ENCODE data around the gene AGMAT.

AGMAT gene, protein sequence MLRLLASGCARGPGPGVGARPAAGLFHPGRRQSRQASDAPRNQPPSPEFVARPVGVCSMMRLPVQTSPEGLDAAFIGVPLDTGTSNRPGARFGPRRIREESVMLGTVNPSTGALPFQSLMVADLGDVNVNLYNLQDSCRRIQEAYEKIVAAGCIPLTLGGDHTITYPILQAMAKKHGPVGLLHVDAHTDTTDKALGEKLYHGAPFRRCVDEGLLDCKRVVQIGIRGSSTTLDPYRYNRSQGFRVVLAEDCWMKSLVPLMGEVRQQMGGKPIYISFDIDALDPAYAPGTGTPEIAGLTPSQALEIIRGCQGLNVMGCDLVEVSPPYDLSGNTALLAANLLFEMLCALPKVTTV

DNA sequence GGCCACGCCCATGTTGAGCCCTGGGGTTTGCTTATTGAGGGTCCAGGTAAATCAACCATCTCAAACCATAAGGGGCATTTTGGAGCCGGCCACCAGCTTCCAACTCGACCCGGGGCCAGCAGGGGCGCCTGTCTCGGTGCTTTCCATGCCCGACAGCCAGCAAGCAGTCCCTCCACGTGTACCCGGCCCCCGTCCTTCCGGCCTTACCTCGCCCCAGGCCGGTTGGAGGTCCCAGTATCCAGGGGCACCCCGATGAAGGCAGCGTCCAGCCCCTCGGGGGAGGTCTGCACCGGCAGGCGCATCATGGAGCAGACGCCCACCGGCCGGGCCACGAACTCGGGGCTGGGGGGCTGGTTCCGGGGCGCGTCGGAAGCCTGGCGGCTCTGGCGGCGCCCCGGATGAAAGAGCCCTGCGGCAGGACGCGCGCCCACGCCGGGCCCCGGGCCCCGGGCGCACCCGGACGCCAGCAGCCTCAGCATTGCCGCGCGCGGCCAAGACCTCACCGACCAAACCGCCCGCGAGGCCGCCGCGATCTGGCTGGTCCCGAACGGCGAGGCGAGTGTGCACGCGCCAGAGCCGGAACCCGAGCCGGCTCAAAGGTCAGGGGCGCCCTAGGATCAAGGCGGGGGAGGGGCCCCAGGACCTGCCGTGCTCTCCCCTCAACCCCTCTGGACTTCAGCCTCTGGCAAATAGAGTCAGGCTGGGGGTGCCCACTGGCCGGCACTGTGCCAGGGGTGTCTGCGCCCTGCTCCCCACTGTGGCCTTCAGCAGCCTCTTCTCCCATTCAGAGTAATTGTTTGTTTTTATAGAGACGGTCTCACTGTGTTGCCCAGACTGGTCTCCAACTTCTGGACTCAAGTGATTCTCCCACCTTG, at the start of gene AGMAT:
TSS of gene AGMAT (minus strand) at position 563 of the 875 bp plus-strand sequence. CDS start at position 479, 84 bp downstream.
- no peak for FAIRE-seq

DNA sequence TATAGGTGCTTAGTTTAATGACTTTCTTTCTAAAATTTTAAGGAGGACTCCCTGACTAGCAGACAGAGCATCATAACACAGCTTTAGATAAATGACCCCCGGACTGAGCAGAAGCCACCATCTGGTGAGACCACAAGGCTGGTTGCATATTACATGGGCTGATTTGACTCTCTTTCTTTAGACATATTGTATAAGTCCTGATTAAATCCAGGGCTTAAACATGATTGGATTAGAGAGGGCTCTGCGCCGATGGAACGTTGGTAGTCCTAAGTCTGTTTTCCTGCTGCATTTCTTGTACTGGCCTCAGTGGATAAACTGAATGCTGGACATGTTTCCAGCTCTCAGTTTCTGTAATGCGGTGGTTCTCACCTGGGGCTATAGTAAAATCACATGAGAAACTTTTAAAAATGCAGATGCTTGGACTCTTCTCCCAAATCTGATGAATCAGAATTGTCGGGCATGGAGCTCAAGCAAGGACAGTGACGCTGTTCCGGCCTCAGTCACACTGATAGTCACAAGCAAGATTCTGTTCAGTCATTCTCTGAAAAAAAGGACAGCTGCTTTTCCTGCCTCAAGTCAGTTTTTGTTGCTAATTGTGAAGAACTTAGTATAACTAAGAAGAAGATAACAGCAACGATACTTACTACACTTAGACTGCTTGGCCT, 49.0 kb upstream of the AGMAT start:
- FAIRE-seq = no peak

DNA sequence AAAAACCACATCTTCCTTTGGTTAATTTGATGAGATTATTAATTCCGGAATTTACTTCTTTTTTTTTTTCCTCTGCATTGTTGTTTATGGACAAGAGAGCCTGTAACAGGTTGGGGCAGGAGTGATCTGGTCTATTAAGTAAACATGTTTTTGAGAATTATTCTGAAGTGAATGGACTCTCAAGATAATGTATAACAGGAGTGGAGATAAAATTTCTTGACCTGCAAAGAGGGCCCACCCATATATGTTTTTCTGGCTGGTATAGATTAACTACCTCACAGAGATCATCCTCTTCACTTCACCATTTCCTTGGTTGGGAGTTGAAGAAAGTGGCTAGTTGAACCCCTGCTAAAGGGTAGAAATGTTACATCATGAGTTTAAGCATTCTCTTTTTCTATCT, 43.2 kb upstream of the AGMAT start:
- no peak for FAIRE-seq

DNA sequence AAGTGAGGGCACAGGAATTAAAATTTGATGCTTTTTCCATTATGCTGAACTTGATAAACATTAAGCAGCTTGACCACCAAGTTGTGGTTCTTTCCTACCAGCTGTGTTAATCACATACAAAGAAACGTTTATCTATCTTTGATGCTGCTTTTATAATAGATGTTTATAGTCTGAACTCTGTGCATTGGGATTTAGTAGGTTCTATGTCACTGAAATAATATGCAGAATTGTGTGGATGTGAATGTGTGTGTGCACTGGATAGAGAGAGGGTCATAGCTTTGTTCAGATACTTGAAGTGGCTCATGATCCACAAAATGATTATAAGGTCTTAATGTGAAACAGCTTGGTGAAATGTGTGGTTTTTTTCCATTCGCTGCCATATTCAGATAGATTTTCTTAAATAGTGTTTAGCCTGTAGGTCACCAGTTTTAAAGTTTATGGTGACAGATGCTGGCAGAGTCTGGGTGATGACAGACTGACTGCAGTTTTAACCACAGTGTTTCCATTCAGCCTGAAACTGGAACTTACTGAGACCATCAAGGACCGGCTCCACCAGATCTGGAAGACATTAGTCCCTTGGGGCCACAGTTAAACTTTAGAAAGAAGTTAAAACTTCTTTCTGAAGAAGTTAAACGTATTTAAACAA, 42.6 kb upstream of the AGMAT start:
- FAIRE-seq = no peak

DNA sequence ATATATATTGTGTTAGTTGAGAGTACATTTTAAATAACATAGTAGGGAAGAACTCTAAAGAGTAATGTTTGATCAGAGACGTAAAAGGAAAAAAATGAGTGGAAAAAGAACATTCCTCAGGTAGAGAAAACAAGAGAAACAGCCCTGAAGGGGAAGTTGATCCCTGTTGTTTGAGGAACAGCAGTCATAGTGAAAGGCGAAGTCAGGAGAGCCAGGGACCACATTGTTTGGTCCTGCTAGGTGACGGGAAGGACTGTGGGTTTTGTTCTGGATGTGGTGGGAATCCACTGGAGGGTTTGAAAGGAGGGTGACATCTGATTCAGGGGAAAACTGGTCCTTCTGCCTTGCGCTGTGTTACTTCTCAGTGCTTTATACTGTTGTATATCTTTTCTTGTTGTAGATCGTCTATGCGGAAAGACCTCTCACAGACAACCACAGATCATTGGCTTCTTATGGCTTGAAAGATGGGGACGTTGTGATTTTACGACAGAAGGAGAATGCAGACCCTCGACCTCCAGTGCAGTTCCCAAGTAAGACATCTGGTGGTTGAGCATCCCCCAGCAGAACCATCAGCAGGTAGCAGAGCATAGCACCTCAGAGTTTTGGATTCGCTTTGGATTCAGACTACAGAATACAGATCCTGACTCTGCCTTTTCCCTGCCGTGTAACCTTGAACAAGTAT, 41.6 kb upstream of the AGMAT start:
- no peak for FAIRE-seq

DNA sequence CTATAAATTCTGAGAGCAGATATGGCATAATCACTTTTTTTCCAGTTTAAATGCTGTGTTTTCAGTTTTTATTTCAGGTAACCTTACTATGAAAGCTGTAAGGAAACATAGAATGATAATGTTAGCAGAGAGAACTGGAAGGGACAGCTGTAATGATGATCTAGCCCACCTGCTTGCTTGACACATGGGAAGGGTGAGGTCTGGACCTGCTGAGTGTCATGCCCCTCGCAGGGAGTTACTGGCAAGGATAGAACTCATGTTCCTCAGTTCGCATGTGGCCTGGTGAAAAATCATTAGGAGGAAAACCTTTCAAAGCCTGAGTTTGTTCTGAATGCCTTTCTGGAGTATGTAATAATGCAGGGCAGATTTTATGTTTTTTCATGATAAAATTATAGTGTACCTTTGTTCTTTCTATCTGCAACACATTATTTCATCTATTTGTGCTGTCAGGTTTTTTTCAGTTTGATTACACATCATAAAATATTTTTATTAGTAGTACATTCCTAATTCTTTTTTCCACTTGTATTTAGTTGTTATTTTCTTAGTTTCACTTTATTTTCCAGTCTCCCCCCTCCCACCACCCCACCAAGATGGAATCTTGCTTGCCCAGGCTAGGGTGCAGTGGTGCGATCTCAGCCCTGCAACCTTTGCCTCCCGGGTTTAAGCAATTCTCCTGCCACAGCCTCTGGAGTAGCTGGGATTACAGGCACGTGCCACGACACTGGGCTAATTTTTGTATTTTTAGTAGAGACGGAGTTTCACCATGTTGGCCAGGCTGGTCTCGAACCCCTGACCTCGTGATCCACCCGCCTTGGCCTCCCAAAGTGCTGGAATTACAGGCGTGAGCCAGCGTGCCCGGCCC, 40.4 kb upstream of the AGMAT start:
- FAIRE-seq = no peak

DNA sequence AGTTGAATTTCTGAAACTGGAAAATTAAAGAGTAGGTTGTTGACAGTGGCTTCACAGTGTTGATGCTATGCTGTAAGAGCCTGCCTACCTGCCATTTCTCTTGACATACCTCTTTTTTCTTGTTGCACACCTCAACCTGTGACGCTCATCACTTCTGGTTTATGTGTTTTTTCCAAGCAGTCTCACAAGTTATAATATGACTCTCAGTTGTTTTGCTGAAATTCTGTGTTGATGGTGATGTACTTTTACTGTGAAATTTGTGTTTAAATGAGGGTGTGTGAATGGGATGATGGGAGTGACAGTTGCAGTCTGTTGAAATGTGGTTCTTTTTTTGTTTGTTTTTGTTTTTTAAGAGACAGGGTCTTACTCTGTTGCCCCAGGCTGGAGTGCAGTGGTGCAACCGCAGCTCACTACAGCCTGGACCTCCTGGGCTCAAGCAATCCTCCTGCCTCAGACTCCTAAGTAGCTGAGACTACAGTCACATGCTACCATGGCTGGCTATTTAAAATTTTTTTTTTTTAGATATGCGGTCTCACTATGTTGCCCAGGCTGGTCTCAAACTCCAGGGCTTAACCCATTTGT, 39.4 kb upstream of the AGMAT start:
- no peak for FAIRE-seq

DNA sequence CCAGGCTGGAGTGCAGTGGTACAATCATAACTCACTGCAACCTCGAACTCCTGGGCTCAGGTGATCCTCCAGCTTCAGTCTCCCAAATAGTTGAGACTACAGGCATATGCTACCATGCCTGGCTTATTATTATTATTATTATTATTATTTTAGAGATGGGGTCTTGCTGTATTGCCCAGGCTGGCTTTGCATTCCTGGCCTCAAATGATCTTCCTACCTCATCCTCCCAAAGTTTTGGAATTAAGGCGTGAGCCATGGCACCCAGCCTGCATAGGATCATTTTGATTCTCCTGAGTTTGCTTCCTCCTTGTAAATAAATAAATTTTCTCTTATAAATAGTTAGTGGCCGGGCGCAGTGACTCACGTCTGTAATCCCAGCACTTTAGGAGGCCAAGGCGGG, 38.6 kb upstream of the AGMAT start:
- no peak for FAIRE-seq

DNA sequence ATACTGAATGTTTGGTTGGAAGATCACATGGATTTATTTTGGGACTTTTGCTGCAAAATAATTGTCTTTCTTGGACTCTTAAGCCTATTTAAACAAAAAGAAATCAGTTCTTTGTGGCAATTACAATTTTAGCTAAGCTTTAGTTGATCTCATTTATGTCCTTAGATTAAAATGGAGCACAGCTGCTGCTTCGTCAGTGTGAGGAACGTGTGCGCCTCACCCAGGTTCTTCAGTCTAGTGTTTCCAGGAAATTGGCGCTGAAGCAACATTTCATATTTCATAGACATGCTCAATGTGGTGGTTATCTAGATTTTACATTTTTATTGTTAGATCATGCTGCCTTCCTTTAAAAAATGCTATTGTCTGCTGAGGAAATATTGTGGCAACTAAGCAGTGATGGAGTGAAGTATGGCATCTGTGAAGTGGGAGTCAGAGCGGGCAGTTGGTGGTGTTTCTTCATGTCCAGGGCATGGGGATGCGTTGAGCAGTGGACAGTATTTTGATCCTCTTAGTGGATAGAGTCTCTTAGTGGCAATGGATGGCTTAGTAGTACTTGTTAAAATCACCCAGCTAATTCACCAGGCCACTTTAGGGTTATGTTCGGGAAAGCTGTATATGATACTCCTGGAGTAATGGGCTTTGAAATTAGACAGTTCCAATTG, 38.0 kb upstream of the AGMAT start:
- FAIRE-seq = no peak

DNA sequence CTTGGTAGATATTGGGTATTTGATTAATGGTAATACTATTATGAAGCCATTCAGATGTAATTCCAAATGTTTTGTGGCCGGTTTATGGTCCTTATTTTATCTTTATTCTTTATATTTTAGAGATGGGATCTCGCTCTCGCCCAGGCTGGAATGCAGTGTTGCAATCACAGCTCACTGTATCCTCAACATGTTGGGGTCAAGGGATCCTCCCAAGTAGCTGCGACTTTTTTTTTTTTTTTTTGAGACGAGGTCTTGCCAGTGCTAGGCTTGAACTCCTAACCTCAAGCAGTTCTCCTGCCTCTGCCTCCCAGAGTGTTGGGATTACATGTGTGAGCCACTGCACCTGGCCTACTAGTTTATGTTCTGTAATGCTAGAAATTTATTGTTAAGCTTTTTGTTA, 37.1 kb upstream of the AGMAT start:
- FAIRE-seq = no peak

DNA sequence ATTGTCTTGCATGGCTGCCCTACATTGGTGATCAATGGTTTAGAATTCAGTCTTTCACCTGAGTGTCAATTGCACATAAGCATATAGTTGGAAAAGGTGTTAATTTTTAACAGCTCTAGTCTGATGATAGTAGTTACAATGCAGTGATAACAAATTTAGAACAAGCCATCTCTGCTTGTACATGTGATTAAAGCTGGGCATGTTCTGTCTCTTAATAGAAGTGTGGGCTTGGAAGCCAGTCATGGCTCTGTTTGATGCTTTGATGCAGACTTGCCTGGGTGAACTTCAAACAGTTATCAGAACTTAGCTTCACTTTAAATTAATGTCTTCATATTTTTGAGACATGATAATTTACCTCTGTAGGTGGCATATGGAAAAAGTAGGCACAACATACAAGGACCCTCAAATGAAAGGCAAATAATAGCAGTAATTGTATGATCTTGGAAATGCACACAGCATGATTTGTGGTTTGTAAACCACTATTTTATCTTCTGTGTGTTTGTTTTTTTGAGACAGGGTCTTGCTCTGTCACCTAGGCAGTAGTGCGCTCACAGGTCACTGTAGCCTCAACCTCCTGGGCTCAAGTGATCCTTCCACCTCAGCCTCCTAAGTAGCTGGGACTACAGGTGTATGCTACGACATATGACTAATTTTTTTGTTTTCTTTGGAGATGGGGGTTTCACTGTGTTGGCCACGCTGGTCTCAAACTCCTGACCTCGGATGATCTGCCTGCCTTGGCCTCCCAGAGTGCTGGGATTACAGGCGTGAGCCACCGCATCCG, 36.2 kb upstream of the AGMAT start:
- FAIRE-seq = no peak

DNA sequence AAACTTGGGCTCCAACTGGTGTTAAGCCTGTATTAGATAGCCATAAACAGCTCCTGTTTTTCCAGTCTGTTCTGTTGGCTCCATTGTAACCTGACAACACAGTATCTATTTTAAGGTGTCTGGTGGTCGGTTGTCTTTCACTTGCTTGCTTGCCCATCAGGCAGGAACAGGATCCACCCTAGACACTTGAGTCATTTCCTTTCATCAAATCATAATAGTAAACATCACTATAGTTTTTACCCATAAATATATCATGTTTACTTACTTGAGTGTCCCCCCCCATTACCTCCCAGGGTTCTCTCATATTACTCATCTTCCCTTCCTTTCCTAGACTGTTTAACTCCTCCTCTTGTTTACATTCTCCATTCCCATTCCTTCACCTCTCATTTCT, 35.3 kb upstream of the AGMAT start:
- FAIRE-seq = no peak

DNA sequence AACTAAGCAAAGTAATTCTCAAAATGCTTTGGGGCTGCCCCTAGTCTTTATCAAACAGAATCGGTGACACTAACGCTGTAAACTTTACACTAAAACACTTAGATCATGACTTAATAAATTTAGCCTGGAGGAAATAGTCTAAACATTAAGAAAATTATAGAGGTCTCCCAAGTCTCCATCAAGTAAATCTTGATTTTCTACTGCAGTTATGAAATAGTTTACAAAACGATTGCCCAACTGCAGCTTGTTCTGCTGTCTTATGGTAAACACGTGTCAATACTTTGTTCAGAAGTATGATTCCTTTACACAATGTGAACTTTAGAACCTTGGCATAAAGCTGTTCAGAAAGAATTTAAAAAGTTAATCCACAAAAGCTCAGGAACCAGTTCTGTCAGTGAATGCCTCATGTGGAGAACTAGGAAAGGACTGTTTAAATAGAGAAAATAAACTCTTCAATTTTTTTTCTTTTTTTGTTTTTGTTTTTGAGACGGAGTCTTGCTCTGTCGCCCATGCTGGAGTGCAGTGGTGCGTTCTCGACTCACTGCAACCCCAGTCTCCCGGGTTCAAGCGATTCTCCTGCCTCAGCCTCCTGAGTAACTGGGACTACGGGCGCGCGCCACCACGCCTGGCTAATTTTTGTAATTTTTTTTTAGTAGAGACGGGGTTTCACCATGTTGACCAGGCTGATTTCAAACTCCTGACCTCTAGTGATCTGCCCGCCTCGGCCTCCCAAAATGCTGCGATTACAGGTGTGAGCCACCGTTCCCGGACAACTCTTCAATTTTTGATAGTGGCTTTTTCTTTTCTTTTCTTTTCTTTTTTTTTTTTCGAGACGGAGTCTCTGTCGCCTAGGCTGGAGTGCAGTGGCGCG, 34.0 kb upstream of the AGMAT start:
- no peak for FAIRE-seq

DNA sequence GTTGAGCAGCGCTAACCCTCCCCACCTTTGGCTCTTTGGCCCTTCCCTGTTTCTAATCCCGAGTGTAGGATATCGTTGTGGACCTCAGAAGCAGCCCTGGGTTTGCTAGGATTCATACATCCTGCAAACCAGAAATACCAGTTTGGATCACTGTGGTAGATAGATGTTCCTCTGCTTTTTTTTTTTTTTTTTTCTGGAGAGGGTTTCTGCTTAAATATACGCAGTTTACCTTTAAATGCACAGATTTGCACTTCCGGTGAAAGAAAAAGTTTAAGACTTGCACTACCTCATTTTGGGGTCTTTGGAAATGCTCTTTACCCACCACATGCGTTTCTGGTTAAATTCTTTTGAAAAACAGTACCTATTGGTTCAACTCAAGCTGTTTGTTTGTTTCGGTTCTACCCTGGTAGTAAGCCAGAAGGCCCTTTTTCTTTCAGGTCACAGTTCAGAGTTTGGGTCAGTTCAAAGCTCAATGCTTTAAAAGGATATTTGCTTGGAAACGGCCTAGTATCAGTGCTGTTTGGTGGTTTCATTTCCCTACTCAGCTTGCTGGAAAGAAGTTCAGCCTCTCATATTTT, 33.3 kb upstream of the AGMAT start:
- FAIRE-seq = no peak

DNA sequence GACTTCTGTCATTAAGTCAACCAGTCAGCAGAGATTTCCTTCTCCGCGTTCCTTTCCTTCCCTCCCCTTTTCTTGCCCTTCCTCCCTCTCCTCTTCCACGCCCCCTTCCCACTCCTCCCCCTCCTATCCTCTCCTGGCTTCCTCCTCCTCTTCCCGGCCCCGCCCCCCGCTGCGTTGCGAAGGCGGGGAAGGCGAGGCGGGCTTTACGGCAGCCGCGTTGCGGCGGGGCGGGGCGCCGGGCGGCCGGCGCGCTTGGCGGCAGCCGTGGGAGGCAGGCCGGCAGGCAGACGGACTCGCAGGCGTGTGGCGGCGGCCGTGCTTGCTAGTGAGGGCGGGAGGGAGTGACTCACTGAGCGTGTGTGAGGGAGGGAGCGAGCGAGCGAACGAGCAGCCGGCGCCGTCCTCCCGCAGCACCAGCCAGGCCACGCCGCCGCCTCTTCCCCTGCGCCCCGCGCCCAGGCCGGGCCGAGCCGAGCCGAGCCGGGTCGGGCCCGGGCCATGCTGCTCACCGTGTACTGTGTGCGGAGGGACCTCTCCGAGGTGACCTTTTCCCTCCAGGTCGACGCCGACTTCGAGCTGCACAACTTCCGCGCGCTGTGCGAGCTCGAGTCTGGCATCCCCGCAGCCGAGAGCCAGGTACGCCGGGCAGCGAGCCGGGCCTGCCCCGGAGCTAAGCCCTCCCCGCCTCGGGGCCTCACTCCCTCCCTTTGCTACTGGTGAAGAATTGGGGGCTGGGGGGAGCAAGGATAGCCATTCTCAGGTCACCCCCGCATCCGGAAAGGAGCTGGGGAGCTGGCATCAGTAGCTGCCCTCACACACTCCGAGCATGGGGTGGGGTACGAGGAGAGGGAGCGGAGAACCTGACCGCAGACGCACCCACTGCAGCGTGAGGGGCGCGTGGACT, 32.6 kb upstream of the AGMAT start, which contains the start of gene DDI2:
TSS of gene DDI2 (plus strand) at position 286 of the 904 bp plus-strand sequence. CDS start at position 499, 213 bp downstream.
- peak; percentile 88 for FAIRE-seq

DNA sequence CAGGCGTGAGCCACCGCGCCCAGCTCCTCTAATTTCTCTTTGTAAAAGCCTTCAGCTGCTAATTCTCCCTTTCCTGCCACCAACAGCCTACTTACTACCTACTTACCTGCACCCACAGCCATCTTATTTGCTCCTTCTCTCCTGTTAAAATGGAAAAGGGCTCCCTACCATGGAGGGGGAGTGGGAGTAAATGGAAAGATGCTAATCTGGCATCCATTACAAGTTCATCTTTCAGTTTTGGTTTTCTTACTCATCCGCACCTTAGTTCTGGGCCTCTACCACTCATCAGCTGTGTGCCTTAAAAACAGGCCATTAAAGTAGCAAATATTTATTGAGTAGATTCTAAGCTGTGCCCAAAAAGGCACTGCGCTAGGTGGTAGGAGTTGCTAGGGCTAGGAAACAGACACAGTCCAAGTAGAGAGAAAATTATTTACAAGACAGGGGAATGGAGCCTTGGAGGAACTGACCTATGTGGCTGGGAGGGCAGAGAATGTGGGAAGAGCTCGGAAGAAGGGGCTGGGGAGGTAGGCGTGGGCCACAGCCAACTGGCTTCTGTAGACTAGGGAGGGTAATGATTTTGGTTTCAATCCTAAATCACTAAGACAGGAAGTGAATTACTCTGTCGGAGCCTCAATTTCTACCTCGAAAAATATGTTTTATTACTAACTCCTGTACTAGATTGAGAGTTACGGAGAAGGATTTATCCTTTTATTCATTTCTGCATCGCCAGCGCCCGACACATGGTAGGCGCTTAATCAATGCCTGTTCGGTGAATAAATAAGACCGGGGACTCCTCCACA, 31.7 kb upstream of the AGMAT start:
- no peak for FAIRE-seq

All from G401.6 (cell line).